Spleen (tissue), 7 donors: Measurements from ENCODE around the gene DRAM1.

Experiments
- CTCF ChIP-seq, 11 experiments: fragments of 200-600 bp in 7 of 11; fragments of 450-650 bp in 4 of 11; sonication (generic) in 4 of 11; IDR thresholded peaks in 8 of 11; conservative IDR thresholded peaks in 3 of 11; 1 replicate in 7 of 11; 2 replicates in 4 of 11; pipeline versions ENCODE4 v1.4.0 to v1.8.0; 2016 to 2021; ENCODE audit warnings: antibody characterized with exemption in 11 of 11, inconsistent platforms in 4 of 11, mild to moderate bottlenecking in 1 of 11
- POLR2A ChIP-seq, 3 donors: fragments of 450-650 bp; IDR thresholded peaks; one replicate each; pipeline ENCODE4 v1.5.1; 2017; ENCODE audit warnings: antibody characterized with exemption in 3 of 3, mild to moderate bottlenecking in 1 of 3
- POLR2AphosphoS5 ChIP-seq, 3 donors: sonication (generic); formaldehyde crosslinking; IDR thresholded peaks; one replicate each; pipeline ENCODE4 v1.5.1; 2017; ENCODE audit warnings: antibody characterized with exemption in 3 of 3
- donor health status: DM: no; HTN: no; CAD: no; lungs with moderate emphysema.
- donor health status: DM: no; HTN: no; CAD: no.
- donor health status: DM: no; HTN: no; CAD: no.

GRCh38 chr12:101839324-101840283 lies 37.8 kb upstream of the DRAM1 start:
- peak; percentile 69 to 92 (median 86) for TF ChIP-seq CTCF (IDR thresholded peaks at IDR 0.05 in 8 of 11, conservative IDR thresholded peaks at IDR 0.05 in 3 of 11)
- no peak for TF ChIP-seq POLR2A (IDR thresholded peaks at IDR 0.05)
- TF ChIP-seq POLR2AphosphoS5 (IDR thresholded peaks at IDR 0.05) = no peak
